ENCODE measurements around the gene NFATC1.
A peak's percentile ranks its signal among the peaks of the same experiment; 100 is the strongest.

NFATC1 gene

DNA sequence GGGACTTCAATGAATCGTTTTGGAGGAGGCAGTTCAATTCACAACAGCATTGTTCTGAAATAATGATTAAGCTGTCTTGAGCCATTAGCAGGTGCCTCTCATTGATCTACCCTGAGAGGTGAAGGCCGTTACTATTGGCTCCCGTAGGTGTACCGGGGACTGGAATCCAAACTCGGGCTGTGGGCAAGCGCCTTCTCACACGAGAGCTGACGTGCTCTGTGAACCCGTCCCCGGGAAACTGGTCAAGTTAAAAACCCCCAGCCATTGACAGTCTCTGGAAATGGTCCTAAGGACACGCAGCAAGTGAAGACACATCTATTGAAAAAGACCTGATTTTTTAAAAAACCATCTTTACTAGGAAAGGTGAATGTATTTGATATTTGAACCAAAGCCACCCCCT lies 8.1 kb upstream of the NFATC1 start:
- Histone ChIP-seq H3K36me3 (ENCODE audit: low read depth) (no peaks in the 10 kb centered on the region), H3K4me3 (ENCODE audit: severe bottlenecking) (no peak overlapping the region), H3K27me3 (ENCODE audit: insufficient read depth, poor library complexity, severe bottlenecking) (peaks cover 13% of the 10 kb centered on the region), H3K27ac (ENCODE audit: poor library complexity, severe bottlenecking) (no peak overlapping the region), H3K4me1 (ENCODE audit: insufficient read depth, poor library complexity, severe bottlenecking) (no peaks in the 10 kb centered on the region), H3K9me3 (ENCODE audit: severe bottlenecking) (no peaks in the 10 kb centered on the region)
- TF ChIP-seq, protein P1, sequence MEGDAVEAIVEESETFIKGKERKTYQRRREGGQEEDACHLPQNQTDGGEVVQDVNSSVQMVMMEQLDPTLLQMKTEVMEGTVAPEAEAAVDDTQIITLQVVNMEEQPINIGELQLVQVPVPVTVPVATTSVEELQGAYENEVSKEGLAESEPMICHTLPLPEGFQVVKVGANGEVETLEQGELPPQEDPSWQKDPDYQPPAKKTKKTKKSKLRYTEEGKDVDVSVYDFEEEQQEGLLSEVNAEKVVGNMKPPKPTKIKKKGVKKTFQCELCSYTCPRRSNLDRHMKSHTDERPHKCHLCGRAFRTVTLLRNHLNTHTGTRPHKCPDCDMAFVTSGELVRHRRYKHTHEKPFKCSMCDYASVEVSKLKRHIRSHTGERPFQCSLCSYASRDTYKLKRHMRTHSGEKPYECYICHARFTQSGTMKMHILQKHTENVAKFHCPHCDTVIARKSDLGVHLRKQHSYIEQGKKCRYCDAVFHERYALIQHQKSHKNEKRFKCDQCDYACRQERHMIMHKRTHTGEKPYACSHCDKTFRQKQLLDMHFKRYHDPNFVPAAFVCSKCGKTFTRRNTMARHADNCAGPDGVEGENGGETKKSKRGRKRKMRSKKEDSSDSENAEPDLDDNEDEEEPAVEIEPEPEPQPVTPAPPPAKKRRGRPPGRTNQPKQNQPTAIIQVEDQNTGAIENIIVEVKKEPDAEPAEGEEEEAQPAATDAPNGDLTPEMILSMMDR (IDR thresholded peaks at IDR 0.05; ENCODE audit: poor library complexity, severe bottlenecking) = no peak
- DNase-seq (ENCODE audit: low spot score) (no peak), ATAC-seq (ENCODE audit: low read depth) (no peak)

DNA sequence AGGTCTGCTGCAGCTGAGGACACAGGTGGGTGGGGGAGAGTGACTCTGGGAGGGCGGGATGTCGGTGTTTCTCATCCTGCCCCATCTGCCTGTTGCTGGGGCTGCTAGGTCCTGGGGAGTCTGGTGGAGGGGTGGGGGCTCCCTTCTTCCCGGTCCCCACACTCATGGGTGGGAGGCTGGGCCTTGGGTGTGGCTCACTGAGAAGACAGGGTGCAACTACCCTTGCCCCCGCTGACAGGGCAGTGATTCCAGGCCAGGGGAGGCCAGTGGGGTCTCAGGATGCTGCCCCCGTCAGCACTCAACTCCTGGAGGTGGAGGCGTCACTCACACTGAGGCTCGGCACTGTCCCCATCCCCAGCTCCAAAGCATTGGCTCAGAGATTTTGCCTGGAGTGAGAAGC lies 7.7 kb upstream of the NFATC1 start:
- Histone ChIP-seq H3K4me3 (ENCODE audit: severe bottlenecking) (no peak overlapping the region), H3K27ac (ENCODE audit: poor library complexity, severe bottlenecking) (no peak overlapping the region), H3K9me3 (ENCODE audit: severe bottlenecking) (no peaks in the 10 kb centered on the region), H3K36me3 (ENCODE audit: low read depth) (no peaks in the 10 kb centered on the region), H3K27me3 (ENCODE audit: insufficient read depth, poor library complexity, severe bottlenecking) (peaks cover 16% of the 10 kb centered on the region), H3K4me1 (ENCODE audit: insufficient read depth, poor library complexity, severe bottlenecking) (no peaks in the 10 kb centered on the region)
- DNase-seq (ENCODE audit: low spot score) (no peak), ATAC-seq (ENCODE audit: low read depth) (no peak)
- TF ChIP-seq, protein P1 (IDR thresholded peaks at IDR 0.05; ENCODE audit: poor library complexity, severe bottlenecking) = no peak

GRCh38 chr18:79389689-79390088 lies 6.0 kb upstream of the NFATC1 start:
- no peaks in the 10 kb centered on the region for H3K36me3 ChIP-seq (ENCODE audit: low read depth)
- DNase-seq (ENCODE audit: low spot score) = no peak
- no peaks in the 10 kb centered on the region for H3K9me3 ChIP-seq (ENCODE audit: severe bottlenecking)
- H3K27ac ChIP-seq (ENCODE audit: poor library complexity, severe bottlenecking) = no peak overlapping the region
- H3K4me1 ChIP-seq (ENCODE audit: insufficient read depth, poor library complexity, severe bottlenecking) = no peaks in the 10 kb centered on the region
- no peak overlapping the region for H3K4me3 ChIP-seq (ENCODE audit: severe bottlenecking)
- TF ChIP-seq, protein P1 (IDR thresholded peaks at IDR 0.05; ENCODE audit: poor library complexity, severe bottlenecking) = no peak
- ATAC-seq (ENCODE audit: low read depth) = no peak
- H3K27me3 ChIP-seq (ENCODE audit: insufficient read depth, poor library complexity, severe bottlenecking) = peaks cover 22% of the 10 kb centered on the region

- H3K27ac ChIP-seq (ENCODE audit: poor library complexity, severe bottlenecking) = no peak overlapping the region
- no peak for ATAC-seq (ENCODE audit: low read depth)
- H3K27me3 ChIP-seq (ENCODE audit: insufficient read depth, poor library complexity, severe bottlenecking) = peaks cover 25% of the 10 kb centered on the region
- H3K36me3 ChIP-seq (ENCODE audit: low read depth) = no peaks in the 10 kb centered on the region
- no peaks in the 10 kb centered on the region for H3K4me1 ChIP-seq (ENCODE audit: insufficient read depth, poor library complexity, severe bottlenecking)
- H3K9me3 ChIP-seq (ENCODE audit: severe bottlenecking) = no peaks in the 10 kb centered on the region
- H3K4me3 ChIP-seq (ENCODE audit: severe bottlenecking) = no peak overlapping the region
- TF ChIP-seq, protein P1 (IDR thresholded peaks at IDR 0.05; ENCODE audit: poor library complexity, severe bottlenecking) = no peak
- peak; percentile 18 for DNase-seq (ENCODE audit: low spot score)
Observed at GRCh38 chr18:79392226-79392625, 3.5 kb upstream of the NFATC1 start.

- no peak for ATAC-seq (ENCODE audit: low read depth)
- peaks cover 25% of the 10 kb centered on the region for H3K27me3 ChIP-seq (ENCODE audit: insufficient read depth, poor library complexity, severe bottlenecking)
- H3K4me3 ChIP-seq (ENCODE audit: severe bottlenecking) = peak overlapping the region; percentile 40
- H3K27ac ChIP-seq (ENCODE audit: poor library complexity, severe bottlenecking) = peak overlapping the region; percentile 36
- TF ChIP-seq, protein P1 (IDR thresholded peaks at IDR 0.05; ENCODE audit: poor library complexity, severe bottlenecking) = no peak
- no peaks in the 10 kb centered on the region for H3K4me1 ChIP-seq (ENCODE audit: insufficient read depth, poor library complexity, severe bottlenecking)
- peak; percentile 31 for DNase-seq (ENCODE audit: low spot score)
- no peaks in the 10 kb centered on the region for H3K36me3 ChIP-seq (ENCODE audit: low read depth)
- no peaks in the 10 kb centered on the region for H3K9me3 ChIP-seq (ENCODE audit: severe bottlenecking)
Observed at GRCh38 chr18:79393181-79393634, 2.5 kb upstream of the NFATC1 start.
